GM18951 (cell line): Measurements from ENCODE around the gene CENPS.

Experiments
- POLR2A ChIP-seq: IDR thresholded peaks from 4 replicates; pipeline ENCODE4 v1.6.1; 2011; ENCODE audit warnings: mild to moderate bottlenecking; ENCODE audit not compliant: insufficient read length, insufficient read depth; ENCODE audit errors: extremely low read depth
- in situ Hi-C: fragments of 300-500 bp; cut with MboI; formaldehyde crosslinking; loops from one replicate; pipeline ENCODE4 v1.12.0; 2022; ENCODE audit warnings: low sequenced_read_pairs, mixed read lengths, inconsistent platforms; ENCODE audit not compliant: unreplicated experiment

Gene CENPS

GRCh38 chr1:10428984-10429383 lies 1.2 kb upstream of the CENPS start:
- TF ChIP-seq POLR2A: no peak
- in situ Hi-C loops: no loop called here

- no peak for TF ChIP-seq POLR2A
- in situ Hi-C loops: no loop called here
Measured at GRCh38 chr1:10429868-10430215, 391 bp upstream of the CENPS start.

DNA sequence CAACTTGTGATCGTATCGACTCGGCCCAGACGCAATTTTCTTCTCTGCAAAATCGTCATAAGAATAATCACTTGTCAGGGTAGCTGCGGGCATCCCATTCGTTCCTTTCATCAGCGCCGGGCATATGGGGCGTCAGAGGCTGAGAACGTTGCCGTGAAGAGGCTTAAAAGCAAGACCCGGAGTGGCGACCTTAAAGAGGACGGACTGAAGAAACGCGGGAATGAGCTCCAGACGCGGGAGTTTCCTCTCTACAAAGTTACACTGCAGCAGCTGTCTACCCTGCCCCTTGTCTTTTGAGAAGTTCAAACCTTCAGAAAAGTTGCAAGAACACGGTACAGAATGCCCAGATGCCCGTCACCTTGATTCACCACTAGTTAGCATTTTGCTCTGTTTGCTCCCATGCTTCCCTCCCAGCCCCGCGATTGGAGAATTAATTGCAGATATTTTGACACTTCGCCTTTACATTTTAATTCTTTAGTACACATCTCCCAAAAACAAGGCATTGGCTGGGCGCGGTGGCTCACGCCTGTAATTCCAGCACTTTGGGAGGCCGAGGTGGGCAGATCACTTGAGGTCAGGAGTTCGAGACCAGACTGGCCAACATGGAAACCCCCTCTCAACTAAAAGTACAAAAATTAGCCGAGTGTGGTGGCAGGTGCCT lies 967 bp downstream of the CENPS start:
- in situ Hi-C loops: no loop called here

GRCh38 chr1:10432910-10433700 lies 2.9 kb downstream of the CENPS start:
- in situ Hi-C loops: no loop called here
- no peak for TF ChIP-seq POLR2A

More for the DNA sequence above, 967 bp downstream of the CENPS start:
- no peak for TF ChIP-seq POLR2A

GRCh38 chr1:10433790-10434189 lies 3.6 kb downstream of the CENPS start:
- in situ Hi-C loops: no loop called here
- no peak for TF ChIP-seq POLR2A

- TF ChIP-seq POLR2A: no peak
- in situ Hi-C loops: no loop called here
Measured at GRCh38 chr1:10434590-10434989, 4.4 kb downstream of the CENPS start.

DNA sequence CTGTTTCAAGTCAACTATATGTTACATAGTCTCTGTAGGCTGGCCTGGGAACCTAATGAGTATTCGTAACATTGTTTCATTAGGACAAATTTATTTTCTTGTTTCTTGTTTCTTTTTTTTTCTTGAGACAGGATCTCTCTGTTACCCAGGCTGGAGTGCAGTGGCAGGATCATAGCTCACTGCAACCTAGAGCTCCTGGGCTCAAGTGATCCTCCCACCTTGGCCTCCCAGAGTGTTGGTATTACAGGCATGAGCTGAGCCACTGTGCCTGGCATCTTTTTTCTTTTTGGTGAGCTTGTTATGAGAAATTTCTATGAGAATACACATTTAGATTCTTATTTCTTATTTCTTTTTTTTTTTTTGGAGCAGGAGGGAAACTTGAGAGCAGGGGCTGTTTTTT lies 6.8 kb downstream of the CENPS start:
- in situ Hi-C loops: no loop called here
- TF ChIP-seq POLR2A: no peak

- no peak for TF ChIP-seq POLR2A
- in situ Hi-C loops: no loop called here
Measured at GRCh38 chr1:10438677-10439163, 8.5 kb downstream of the CENPS start.

- in situ Hi-C loops: no loop called here
- no peak for TF ChIP-seq POLR2A
Measured at GRCh38 chr1:10440305-10440704, 10.1 kb downstream of the CENPS start.

GRCh38 chr1:10440794-10441193 lies 10.6 kb downstream of the CENPS start:
- in situ Hi-C loops: no loop called here
- no peak for TF ChIP-seq POLR2A

- in situ Hi-C loops: no loop called here
- no peak for TF ChIP-seq POLR2A
Measured at GRCh38 chr1:10444248-10444647, 14.0 kb downstream of the CENPS start.

GRCh38 chr1:10444795-10445397 lies 14.7 kb downstream of the CENPS start:
- in situ Hi-C loops: no loop called here
- no peak for TF ChIP-seq POLR2A

DNA sequence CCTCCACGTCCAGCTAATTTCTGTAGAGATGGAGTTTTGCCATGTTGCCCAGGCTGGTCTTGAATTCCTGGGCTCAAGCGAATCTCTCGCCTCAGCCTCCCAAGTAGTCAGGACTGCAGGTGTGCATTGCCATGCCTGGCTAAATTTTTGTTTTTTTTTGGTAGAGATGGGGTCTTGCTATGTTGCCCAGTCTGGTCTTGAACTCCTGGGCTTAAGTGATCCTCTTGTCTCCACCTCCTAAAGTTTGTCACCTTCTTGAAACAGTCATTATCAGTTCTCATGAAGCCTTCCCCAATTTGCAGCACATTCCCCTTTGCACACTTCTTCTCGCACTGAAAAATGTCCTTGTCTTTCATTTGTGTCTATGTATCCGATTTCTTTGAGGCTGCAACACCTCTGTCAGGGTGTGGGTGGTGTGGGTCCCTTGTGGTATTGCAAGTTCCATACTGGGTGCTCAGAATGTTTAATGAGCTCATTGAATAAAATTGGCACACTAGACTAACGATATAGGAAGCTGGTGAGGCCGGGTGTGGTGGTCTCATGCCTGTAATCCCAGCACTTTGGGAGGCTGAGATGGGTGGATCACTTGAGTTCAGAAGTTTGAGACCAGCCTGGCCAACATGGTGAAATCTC lies 16.7 kb downstream of the CENPS start:
- in situ Hi-C loops: no loop called here

GRCh38 chr1:10449751-10450150 lies 19.5 kb downstream of the CENPS start, which contains the start of gene CORT:
CORT (plus strand) TSS chr1:10450031; CDS start chr1:10450224, 193 bp downstream.
- TF ChIP-seq POLR2A: no peak
- in situ Hi-C loops: no loop called here

More for the DNA sequence above, 16.7 kb downstream of the CENPS start:
- TF ChIP-seq POLR2A: no peak
